NCI-H2196 (cell line): ENCODE results near the gene ZNF678.
"Not testable (repeated sequence)": the region's sequence is repeated elsewhere in the genome, so short reads cannot be mapped to it uniquely, and the experiment has no call there.

Source experiments
- DNase-seq: peaks from one replicate; lab custom pipeline; 2025; ENCODE audit not compliant: unreplicated experiment; lab: John Stamatoyannopoulos, UW

ZNF678 gene

GRCh38 chr1:227549892-227550291, 13.5 kb upstream of the ZNF678 start:
- DNase-seq, result no peak

- not testable (repeated sequence) for DNase-seq
These were observed 11.5 kb upstream of the ZNF678 start for GRCh38 chr1:227551881-227552280.

- no peak for DNase-seq
These were observed 7.1 kb upstream of the ZNF678 start for GRCh38 chr1:227556288-227556687.

GRCh38 chr1:227557962-227558725, 5.2 kb upstream of the ZNF678 start:
- no peak for DNase-seq

GRCh38 chr1:227558732-227559262, 4.6 kb upstream of the ZNF678 start:
- no peak for DNase-seq

GRCh38 chr1:227559499-227559898, 3.9 kb upstream of the ZNF678 start:
- no peak for DNase-seq

GRCh38 chr1:227559926-227560325, 3.4 kb upstream of the ZNF678 start:
- no peak for DNase-seq

GRCh38 chr1:227560393-227561173, 2.8 kb upstream of the ZNF678 start:
- DNase-seq, result no peak

GRCh38 chr1:227561241-227561907, 2.0 kb upstream of the ZNF678 start:
- DNase-seq, result no peak

GRCh38 chr1:227562037-227562436, 1.3 kb upstream of the ZNF678 start:
- no peak for DNase-seq

- no peak for DNase-seq
These were observed 428 bp upstream of the ZNF678 start for GRCh38 chr1:227562933-227563323.

GRCh38 chr1:227567256-227567655, 3.9 kb downstream of the ZNF678 start:
- DNase-seq, result no peak

GRCh38 chr1:227568593-227568992, 5.2 kb downstream of the ZNF678 start:
- DNase-seq, result no peak

GRCh38 chr1:227572752-227573151, 9.4 kb downstream of the ZNF678 start:
- DNase-seq, result no peak

- no peak for DNase-seq
These were observed 11.6 kb downstream of the ZNF678 start for GRCh38 chr1:227574926-227575325.

GRCh38 chr1:227576189-227576588, 12.8 kb downstream of the ZNF678 start:
- no peak for DNase-seq

GRCh38 chr1:227577500-227577899, 14.1 kb downstream of the ZNF678 start:
- DNase-seq, result no peak

GRCh38 chr1:227583354-227583753, 20.0 kb downstream of the ZNF678 start:
- DNase-seq, result no peak

- DNase-seq, result no peak
These were observed 23.4 kb downstream of the ZNF678 start for GRCh38 chr1:227586733-227587132.

- DNase-seq, result no peak
These were observed 24.6 kb downstream of the ZNF678 start for GRCh38 chr1:227587968-227588367.

GRCh38 chr1:227588769-227589168, 25.4 kb downstream of the ZNF678 start:
- not testable (repeated sequence) for DNase-seq

GRCh38 chr1:227589777-227590176, 26.4 kb downstream of the ZNF678 start:
- DNase-seq, result not testable (repeated sequence)
